GM23338 (cell line): ENCODE results near the gene LIPM. TPM values are rescaled to one million over a fixed set of nuclear protein-coding genes. Genes with fewer than 3 reads are reported as not detected.

ENCODE experiments used
- ATAC-seq: fragments of 200-7000 bp; cut with Tn5 transposase; 3 replicates; pipeline ENCODE4 v1.9.1; 2020
- DNase-seq: peaks from one replicate; pipeline ENCODE4 v3.0.0-alpha.2; 2015; ENCODE audit warnings: low spot score
- H2AFZ ChIP-seq: fragments of 200-600 bp; sonication (generic); 2 replicates; pipeline ENCODE4 v1.8.0; 2016; ENCODE audit warnings: antibody characterized with exemption, mild to moderate bottlenecking, moderate library complexity
- H3F3A ChIP-seq: fragments of 200-600 bp; sonication (generic); replicated peaks from 2 replicates; pipeline ENCODE4 v1.8.0; 2017; ENCODE audit warnings: antibody characterized with exemption, mixed run types, low read depth
- H3K27ac ChIP-seq: fragments of 200-600 bp; sonication (generic); 2 replicates; pipeline ENCODE4 v1.6.1; 2016; ENCODE audit warnings: low read depth
- H3K27me3 ChIP-seq: fragments of 200-600 bp; sonication (generic); 2 replicates; pipeline ENCODE4 v1.8.0; 2016; ENCODE audit warnings: mild to moderate bottlenecking, mixed run types, moderate library complexity; ENCODE audit not compliant: insufficient read depth
- H3K36me3 ChIP-seq: fragments of 200-600 bp; sonication (generic); 2 replicates; pipeline ENCODE4 v1.8.0; 2016; ENCODE audit warnings: mild to moderate bottlenecking; ENCODE audit not compliant: insufficient read depth
- H3K4me1 ChIP-seq: fragments of 200-600 bp; sonication (generic); 2 replicates; pipeline ENCODE4 v1.8.0; 2016; ENCODE audit warnings: mild to moderate bottlenecking, moderate library complexity; ENCODE audit not compliant: insufficient read depth
- H3K4me2 ChIP-seq: fragments of 200-600 bp; sonication (generic); 2 replicates; pipeline ENCODE4 v1.7.1; 2017; ENCODE audit warnings: mixed run types
- H3K4me3 ChIP-seq: fragments of 200-600 bp; sonication (generic); 2 replicates; pipeline ENCODE4 v1.6.1; 2016; ENCODE audit warnings: mixed run types
- H3K79me2 ChIP-seq: fragments of 200-600 bp; sonication (generic); replicated peaks from 2 replicates; pipeline ENCODE4 v1.8.0; 2017; ENCODE audit warnings: mild to moderate bottlenecking; ENCODE audit not compliant: insufficient read depth
- H3K9me2 ChIP-seq: fragments of 200-600 bp; sonication (generic); 2 replicates; pipeline ENCODE4 v1.8.0; 2017; ENCODE audit not compliant: insufficient read depth
- H4K20me1 ChIP-seq: fragments of 200-600 bp; sonication (generic); replicated peaks from 2 replicates; pipeline ENCODE4 v1.8.0; 2017; ENCODE audit warnings: mild to moderate bottlenecking; ENCODE audit not compliant: insufficient read depth
- H3K27ac Mint-ChIP-seq: 2 replicates; pipeline ENCODE4 v1.8.0; 2020; ENCODE audit warnings: inconsistent platforms, mild to moderate bottlenecking, moderate library complexity, mixed read lengths
- H3K27me3 Mint-ChIP-seq: 3 replicates; pipeline ENCODE4 v1.8.0; 2022; ENCODE audit warnings: low read depth, mild to moderate bottlenecking, moderate library complexity, mixed read lengths, inconsistent platforms; ENCODE audit not compliant: insufficient read depth, poor library complexity
- H3K36me3 Mint-ChIP-seq: 3 replicates; pipeline ENCODE4 v1.8.0; 2021; ENCODE audit warnings: low read depth, mild to moderate bottlenecking, inconsistent platforms, moderate library complexity, mixed read lengths
- H3K4me1 Mint-ChIP-seq: 3 replicates; pipeline ENCODE4 v1.8.0; 2020; ENCODE audit warnings: mild to moderate bottlenecking, inconsistent platforms, mixed read lengths
- H3K4me3 Mint-ChIP-seq: 3 replicates; pipeline ENCODE4 v1.8.0; 2021; ENCODE audit warnings: moderate library complexity, mild to moderate bottlenecking, inconsistent platforms, mixed read lengths
- H3K9me3 Mint-ChIP-seq: 3 replicates; pipeline ENCODE4 v1.8.0; 2020; ENCODE audit warnings: moderate library complexity, mild to moderate bottlenecking, inconsistent platforms, mixed read lengths
- NANOG ChIP-seq: IDR thresholded peaks from 2 replicates; pipeline ENCODE4 v1.6.1; 2016; ENCODE audit warnings: antibody characterized with exemption, borderline replicate concordance
- ZNF114 ChIP-seq: fragments of 250-450 bp; sonication (Bioruptor Pico); IDR thresholded peaks from 2 replicates; pipeline ENCODE4 v1.5.0; 2020; ENCODE audit warnings: mild to moderate bottlenecking, moderate library complexity
- polyA plus RNA-seq: library from polyadenylated mRNA; unstranded; fragments of >200 nt; fragmentation: Nextera tagmentation; extraction: Ambion mirVana; gene quantifications from 2 replicates; pipeline ENCODE4 v1.2.1, GENCODE V29; 2016
- total RNA-seq: library from RNA; depleted of rRNA; stranded (reverse); fragments of >200 nt; shearing (Covaris generic); gene quantifications from 2 replicates; pipeline ENCODE4 v1.2.3, GENCODE V29; 2014
- TF ChIP-seq, protein P1 (sequence below): fragments of 250-450 bp; sonication (Bioruptor Pico); IDR thresholded peaks from 2 replicates; pipeline ENCODE4 v1.5.0; 2020; ENCODE audit warnings: mild to moderate bottlenecking, moderate library complexity
- TF ChIP-seq, protein P2 (sequence below), 2 experiments: fragments of 200-600 bp in 1 of 2; sonication (generic) in 1 of 2; conservative IDR thresholded peaks; 2 replicates each; pipeline versions ENCODE4 v1.5.1 to v1.6.1; 2016 to 2017; ENCODE audit warnings: antibody characterized with exemption in 2 of 2, low read depth in 2 of 2, mild to moderate bottlenecking in 2 of 2, moderate library complexity in 1 of 2

LIPM gene
- total and polyA plus RNA-seq, 2 experiments from 2014 or later, result not detected

DNA sequence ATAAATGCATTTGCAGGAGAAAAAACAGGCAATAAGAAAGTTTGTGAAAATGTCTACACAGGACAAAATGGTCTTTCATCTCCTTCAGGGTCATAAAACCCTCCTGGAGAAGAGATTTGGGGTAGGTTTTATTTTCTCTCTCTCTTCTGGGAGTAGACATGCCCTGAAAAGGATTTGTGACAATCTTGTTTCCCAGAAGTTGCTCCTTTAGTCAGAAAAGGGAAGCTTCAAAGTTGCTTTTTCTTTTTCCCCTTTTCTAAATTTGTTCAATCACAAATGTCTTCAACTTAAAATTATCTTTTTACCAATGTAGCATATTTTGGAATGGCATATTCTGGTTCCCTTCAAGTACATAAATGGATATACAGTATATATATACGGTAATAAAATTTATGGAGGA lies 58.5 kb downstream of the LIPM start (continued):
- TF ChIP-seq, protein P1, sequence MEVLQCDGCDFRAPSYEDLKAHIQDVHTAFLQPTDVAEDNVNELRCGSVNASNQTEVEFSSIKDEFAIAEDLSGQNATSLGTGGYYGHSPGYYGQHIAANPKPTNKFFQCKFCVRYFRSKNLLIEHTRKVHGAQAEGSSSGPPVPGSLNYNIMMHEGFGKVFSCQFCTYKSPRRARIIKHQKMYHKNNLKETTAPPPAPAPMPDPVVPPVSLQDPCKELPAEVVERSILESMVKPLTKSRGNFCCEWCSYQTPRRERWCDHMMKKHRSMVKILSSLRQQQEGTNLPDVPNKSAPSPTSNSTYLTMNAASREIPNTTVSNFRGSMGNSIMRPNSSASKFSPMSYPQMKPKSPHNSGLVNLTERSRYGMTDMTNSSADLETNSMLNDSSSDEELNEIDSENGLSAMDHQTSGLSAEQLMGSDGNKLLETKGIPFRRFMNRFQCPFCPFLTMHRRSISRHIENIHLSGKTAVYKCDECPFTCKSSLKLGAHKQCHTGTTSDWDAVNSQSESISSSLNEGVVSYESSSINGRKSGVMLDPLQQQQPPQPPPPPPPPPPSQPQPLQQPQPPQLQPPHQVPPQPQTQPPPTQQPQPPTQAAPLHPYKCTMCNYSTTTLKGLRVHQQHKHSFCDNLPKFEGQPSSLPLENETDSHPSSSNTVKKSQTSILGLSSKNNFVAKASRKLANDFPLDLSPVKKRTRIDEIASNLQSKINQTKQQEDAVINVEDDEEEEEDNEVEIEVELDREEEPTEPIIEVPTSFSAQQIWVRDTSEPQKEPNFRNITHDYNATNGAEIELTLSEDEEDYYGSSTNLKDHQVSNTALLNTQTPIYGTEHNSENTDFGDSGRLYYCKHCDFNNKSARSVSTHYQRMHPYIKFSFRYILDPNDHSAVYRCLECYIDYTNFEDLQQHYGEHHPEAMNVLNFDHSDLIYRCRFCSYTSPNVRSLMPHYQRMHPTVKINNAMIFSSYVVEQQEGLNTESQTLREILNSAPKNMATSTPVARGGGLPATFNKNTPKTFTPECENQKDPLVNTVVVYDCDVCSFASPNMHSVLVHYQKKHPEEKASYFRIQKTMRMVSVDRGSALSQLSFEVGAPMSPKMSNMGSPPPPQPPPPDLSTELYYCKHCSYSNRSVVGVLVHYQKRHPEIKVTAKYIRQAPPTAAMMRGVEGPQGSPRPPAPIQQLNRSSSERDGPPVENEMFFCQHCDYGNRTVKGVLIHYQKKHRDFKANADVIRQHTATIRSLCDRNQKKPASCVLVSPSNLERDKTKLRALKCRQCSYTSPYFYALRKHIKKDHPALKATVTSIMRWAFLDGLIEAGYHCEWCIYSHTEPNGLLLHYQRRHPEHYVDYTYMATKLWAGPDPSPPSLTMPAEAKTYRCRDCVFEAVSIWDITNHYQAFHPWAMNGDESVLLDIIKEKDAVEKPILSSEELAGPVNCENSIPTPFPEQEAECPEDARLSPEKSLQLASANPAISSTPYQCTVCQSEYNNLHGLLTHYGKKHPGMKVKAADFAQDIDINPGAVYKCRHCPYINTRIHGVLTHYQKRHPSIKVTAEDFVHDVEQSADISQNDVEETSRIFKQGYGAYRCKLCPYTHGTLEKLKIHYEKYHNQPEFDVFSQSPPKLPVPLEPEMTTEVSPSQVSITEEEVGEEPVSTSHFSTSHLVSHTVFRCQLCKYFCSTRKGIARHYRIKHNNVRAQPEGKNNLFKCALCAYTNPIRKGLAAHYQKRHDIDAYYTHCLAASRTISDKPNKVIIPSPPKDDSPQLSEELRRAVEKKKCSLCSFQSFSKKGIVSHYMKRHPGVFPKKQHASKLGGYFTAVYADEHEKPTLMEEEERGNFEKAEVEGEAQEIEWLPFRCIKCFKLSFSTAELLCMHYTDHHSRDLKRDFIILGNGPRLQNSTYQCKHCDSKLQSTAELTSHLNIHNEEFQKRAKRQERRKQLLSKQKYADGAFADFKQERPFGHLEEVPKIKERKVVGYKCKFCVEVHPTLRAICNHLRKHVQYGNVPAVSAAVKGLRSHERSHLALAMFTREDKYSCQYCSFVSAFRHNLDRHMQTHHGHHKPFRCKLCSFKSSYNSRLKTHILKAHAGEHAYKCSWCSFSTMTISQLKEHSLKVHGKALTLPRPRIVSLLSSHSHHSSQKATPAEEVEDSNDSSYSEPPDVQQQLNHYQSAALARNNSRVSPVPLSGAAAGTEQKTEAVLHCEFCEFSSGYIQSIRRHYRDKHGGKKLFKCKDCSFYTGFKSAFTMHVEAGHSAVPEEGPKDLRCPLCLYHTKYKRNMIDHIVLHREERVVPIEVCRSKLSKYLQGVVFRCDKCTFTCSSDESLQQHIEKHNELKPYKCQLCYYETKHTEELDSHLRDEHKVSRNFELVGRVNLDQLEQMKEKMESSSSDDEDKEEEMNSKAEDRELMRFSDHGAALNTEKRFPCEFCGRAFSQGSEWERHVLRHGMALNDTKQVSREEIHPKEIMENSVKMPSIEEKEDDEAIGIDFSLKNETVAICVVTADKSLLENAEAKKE, result no peak

DNA sequence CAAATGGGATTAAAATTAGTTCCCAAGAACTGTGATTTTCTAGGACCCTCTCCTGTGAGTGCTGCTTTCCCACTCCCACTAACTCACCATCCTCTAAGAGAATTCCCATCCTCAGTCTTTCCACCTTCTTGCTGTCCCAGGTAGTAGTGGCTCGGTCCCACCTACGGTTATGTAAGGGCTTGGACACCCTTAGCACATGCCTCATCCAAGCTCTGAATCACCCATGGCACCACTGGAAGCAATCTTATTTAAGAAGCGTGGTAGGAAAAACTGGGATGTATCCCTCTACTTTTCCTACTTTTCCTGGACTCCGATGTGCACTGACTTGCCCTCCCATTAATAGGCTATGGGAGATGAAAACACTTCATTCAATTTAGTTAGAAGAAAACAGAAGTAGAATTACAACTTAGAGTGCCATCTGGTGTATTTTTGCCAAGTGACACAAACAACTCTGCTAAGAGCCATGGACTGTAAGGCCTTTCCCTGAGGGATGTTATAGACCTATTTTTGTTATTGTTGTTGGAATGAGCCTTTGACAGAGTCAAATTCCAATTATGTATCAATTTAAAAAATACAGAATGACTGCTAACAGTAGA lies 62.8 kb downstream of the LIPM start:
- no peak overlapping the region for H2AFZ ChIP-seq
- no peak overlapping the region for H3K4me3 ChIP-seq
- no peaks in the 10 kb centered on the region for H3K9me2 ChIP-seq
- Mint-ChIP-seq H3K4me1 (peaks cover 3% of the 10 kb centered on the region; the same call in 2 of the 3 replicates), H3K36me3 (no peaks in the 10 kb centered on the region), H3K27ac (no peak overlapping the region), H3K9me3 (no peaks in the 10 kb centered on the region), H3K4me3 (no peak overlapping the region), H3K27me3 (no peaks in the 10 kb centered on the region)
- no peaks in the 10 kb centered on the region for H3K36me3 ChIP-seq
- peaks cover 6% of the 10 kb centered on the region for H3K4me1 ChIP-seq
- H3F3A ChIP-seq, result no peaks in the 10 kb centered on the region
- no peak for ATAC-seq
- no peaks in the 10 kb centered on the region for H3K79me2 ChIP-seq
- no peaks in the 10 kb centered on the region for H4K20me1 ChIP-seq
- H3K4me2 ChIP-seq, result no peak overlapping the region
- DNase-seq, result no peak
- TF ChIP-seq NANOG, result no peak
- TF ChIP-seq ZNF114, result no peak
- TF ChIP-seq, protein P2, sequence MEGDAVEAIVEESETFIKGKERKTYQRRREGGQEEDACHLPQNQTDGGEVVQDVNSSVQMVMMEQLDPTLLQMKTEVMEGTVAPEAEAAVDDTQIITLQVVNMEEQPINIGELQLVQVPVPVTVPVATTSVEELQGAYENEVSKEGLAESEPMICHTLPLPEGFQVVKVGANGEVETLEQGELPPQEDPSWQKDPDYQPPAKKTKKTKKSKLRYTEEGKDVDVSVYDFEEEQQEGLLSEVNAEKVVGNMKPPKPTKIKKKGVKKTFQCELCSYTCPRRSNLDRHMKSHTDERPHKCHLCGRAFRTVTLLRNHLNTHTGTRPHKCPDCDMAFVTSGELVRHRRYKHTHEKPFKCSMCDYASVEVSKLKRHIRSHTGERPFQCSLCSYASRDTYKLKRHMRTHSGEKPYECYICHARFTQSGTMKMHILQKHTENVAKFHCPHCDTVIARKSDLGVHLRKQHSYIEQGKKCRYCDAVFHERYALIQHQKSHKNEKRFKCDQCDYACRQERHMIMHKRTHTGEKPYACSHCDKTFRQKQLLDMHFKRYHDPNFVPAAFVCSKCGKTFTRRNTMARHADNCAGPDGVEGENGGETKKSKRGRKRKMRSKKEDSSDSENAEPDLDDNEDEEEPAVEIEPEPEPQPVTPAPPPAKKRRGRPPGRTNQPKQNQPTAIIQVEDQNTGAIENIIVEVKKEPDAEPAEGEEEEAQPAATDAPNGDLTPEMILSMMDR (conservative IDR thresholded peaks at IDR 0.05; ENCODE audit: low read depth in 2 of 2), result 0 out of 4 replicates have a peak, but pooled peaks have one; percentile 11 to 21
- H3K27ac ChIP-seq, result no peak overlapping the region
- no peaks in the 10 kb centered on the region for H3K27me3 ChIP-seq
